ENCODE measurements around the gene DSC3.

DNA sequence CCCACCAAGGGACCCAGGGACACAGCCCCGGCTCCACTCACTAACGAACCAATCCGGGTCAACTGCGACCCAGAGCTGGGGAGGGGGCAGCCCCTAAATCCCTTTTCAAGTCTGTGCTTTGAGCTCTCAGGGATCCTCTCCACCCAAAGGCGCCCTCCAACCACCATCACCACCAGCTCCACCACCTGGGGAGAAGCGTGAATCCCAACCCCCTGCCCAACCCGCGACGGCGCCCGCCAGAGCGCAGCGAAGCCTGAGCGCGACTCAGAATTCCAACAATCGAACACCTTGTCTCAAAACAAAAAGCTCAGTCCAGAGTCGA, 497 bp downstream of the DSC3 start:
- TF ChIP-seq, protein P1, sequence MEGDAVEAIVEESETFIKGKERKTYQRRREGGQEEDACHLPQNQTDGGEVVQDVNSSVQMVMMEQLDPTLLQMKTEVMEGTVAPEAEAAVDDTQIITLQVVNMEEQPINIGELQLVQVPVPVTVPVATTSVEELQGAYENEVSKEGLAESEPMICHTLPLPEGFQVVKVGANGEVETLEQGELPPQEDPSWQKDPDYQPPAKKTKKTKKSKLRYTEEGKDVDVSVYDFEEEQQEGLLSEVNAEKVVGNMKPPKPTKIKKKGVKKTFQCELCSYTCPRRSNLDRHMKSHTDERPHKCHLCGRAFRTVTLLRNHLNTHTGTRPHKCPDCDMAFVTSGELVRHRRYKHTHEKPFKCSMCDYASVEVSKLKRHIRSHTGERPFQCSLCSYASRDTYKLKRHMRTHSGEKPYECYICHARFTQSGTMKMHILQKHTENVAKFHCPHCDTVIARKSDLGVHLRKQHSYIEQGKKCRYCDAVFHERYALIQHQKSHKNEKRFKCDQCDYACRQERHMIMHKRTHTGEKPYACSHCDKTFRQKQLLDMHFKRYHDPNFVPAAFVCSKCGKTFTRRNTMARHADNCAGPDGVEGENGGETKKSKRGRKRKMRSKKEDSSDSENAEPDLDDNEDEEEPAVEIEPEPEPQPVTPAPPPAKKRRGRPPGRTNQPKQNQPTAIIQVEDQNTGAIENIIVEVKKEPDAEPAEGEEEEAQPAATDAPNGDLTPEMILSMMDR (IDR thresholded peaks at IDR 0.05): no peak
- TF ChIP-seq POLR2A (IDR thresholded peaks at IDR 0.05) (no peak), POLR2AphosphoS5 (IDR thresholded peaks at IDR 0.05) (no peak)
